PC-9 (cell line): ENCODE data around the gene EYA3.

Experiments used
- CTCF ChIP-seq: fragments of 200-600 bp; sonication (generic); conservative IDR thresholded peaks from 2 replicates; pipeline ENCODE4 v1.6.1; 2017; ENCODE audit warnings: mixed run types, antibody characterized with exemption, mild to moderate bottlenecking, moderate library complexity
- EZH2 ChIP-seq: fragments of 200-600 bp; sonication (generic); IDR thresholded peaks from 2 replicates; pipeline ENCODE4 v1.8.0; 2017; ENCODE audit warnings: antibody characterized with exemption, low read depth

DNA sequence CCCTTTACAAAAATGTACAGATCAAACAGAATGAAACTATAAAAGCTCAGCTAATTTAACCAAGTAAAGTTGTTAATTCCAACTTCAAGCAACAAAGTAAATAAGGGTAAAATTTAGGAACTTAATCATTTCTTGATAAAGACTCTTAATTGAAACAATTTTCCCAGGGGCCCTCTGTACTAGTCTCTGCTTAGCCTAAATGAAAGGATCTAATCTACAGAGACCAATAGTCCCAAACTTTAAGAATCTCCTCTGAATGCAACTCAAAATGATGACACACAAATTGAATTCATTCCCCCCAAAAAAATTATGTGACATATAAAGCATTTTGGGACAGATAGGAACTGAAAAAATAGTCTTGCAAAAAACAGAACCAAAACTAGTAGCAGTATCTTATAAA lies 16.6 kb downstream of the EYA3 start:
- no peak for TF ChIP-seq CTCF
- no peak for TF ChIP-seq EZH2
